Glutamatergic neuron (in vitro differentiated cells): ENCODE results near the gene MEIS3. TPM values are rescaled to one million over a fixed set of nuclear protein-coding genes. Genes with fewer than 3 reads are reported as not detected.

Source experiments
- DNase-seq: peaks from one replicate; pipeline ENCODE4 v3.0.0; 2022
- H3K27ac Mint-ChIP-seq: one replicate; pipeline ENCODE4 v1.8.0; 2020; ENCODE audit warnings: mild to moderate bottlenecking, mixed read lengths, inconsistent platforms; ENCODE audit not compliant: unreplicated experiment
- H3K27me3 Mint-ChIP-seq: one replicate; pipeline ENCODE4 v1.8.0; 2020; ENCODE audit warnings: mild to moderate bottlenecking, moderate library complexity, mixed read lengths, inconsistent platforms; ENCODE audit not compliant: unreplicated experiment
- H3K36me3 Mint-ChIP-seq: one replicate; pipeline ENCODE4 v1.8.0; 2020; ENCODE audit warnings: mild to moderate bottlenecking, mixed read lengths, inconsistent platforms; ENCODE audit not compliant: unreplicated experiment
- H3K4me1 Mint-ChIP-seq: one replicate; pipeline ENCODE4 v1.8.0; 2020; ENCODE audit warnings: mild to moderate bottlenecking, low read depth, mixed read lengths, inconsistent platforms; ENCODE audit not compliant: unreplicated experiment
- H3K4me3 Mint-ChIP-seq: one replicate; pipeline ENCODE4 v1.8.0; 2020; ENCODE audit warnings: mild to moderate bottlenecking, mixed read lengths, inconsistent platforms; ENCODE audit not compliant: unreplicated experiment
- H3K9me3 Mint-ChIP-seq: one replicate; pipeline ENCODE4 v1.8.0; 2020; ENCODE audit warnings: mild to moderate bottlenecking, moderate library complexity, mixed read lengths, inconsistent platforms; ENCODE audit not compliant: unreplicated experiment
- total RNA-seq: library from RNA; stranded (reverse); fragmentation: NEBNext Ultra II Directional; extraction: Animal tissue kit (Norgen Biotek cat#: 25700); gene quantifications from one replicate; pipeline ENCODE4 v1.2.1, GENCODE V29; 2021; ENCODE audit not compliant: unreplicated experiment
- TF ChIP-seq, protein P1 (sequence below): fragments of 200-600 bp; sonication (generic); IDR thresholded peaks from one replicate; pipeline ENCODE4 v1.5.0; 2021; ENCODE audit not compliant: partially characterized antibody, unreplicated experiment

The MEIS3 gene
- total RNA-seq, 1 donor from 2014 or later: 255 TPM

DNA sequence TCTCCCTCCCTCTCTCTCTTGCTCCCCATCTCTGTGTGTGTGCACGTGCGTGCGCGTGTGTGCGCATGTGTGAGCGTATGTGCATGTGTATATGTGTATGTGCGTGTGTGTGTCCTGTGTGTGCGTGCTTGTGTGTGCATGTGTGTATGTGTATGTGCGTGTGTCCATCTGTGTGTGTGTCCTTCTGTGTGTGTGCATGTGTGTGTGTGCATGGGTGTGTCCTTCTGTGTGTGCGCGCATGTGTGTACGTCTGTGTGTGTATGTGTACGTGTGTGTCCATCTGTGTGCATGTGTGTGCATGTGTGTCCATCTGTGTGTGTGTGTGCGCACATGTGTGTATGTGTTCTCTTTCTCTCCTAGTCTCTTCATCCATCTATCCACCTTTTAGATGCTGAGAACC lies 40.1 kb upstream of the MEIS3 start:
- no peak for DNase-seq
- Mint-ChIP-seq H3K36me3 (peaks cover 18% of the 10 kb centered on the region), H3K27me3 (peaks cover 4% of the 10 kb centered on the region), H3K27ac (no peak overlapping the region), H3K9me3 (peaks cover 5% of the 10 kb centered on the region), H3K4me3 (no peak overlapping the region), H3K4me1 (peaks cover 1% of the 10 kb centered on the region)
- TF ChIP-seq, protein P1, sequence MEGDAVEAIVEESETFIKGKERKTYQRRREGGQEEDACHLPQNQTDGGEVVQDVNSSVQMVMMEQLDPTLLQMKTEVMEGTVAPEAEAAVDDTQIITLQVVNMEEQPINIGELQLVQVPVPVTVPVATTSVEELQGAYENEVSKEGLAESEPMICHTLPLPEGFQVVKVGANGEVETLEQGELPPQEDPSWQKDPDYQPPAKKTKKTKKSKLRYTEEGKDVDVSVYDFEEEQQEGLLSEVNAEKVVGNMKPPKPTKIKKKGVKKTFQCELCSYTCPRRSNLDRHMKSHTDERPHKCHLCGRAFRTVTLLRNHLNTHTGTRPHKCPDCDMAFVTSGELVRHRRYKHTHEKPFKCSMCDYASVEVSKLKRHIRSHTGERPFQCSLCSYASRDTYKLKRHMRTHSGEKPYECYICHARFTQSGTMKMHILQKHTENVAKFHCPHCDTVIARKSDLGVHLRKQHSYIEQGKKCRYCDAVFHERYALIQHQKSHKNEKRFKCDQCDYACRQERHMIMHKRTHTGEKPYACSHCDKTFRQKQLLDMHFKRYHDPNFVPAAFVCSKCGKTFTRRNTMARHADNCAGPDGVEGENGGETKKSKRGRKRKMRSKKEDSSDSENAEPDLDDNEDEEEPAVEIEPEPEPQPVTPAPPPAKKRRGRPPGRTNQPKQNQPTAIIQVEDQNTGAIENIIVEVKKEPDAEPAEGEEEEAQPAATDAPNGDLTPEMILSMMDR: no peak

DNA sequence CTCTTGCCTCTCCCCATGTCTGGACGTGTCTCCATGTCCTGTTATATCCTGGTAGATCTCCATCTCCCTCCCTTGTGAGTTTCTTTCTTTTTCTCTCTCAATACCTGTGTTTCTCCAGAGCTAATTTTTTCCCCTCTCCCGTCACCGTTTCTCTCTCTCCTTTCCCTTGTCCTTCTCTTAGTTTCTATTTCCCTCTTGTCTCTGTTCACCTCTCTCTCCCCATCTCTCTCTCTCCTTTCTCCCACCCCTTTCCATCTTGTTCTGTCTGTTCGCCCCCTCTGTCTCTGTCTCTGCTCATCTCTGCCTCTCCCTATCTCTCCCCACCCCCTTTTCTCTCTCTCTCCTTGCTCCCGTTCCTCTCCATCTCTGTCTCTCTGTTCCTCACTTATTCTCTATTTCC lies 39.3 kb upstream of the MEIS3 start:
- Mint-ChIP-seq H3K36me3 (peaks cover 18% of the 10 kb centered on the region), H3K4me1 (no peaks in the 10 kb centered on the region), H3K27ac (no peak overlapping the region), H3K9me3 (peaks cover 8% of the 10 kb centered on the region), H3K27me3 (peaks cover 3% of the 10 kb centered on the region), H3K4me3 (no peak overlapping the region)
- TF ChIP-seq, protein P1: no peak
- no peak for DNase-seq

DNA sequence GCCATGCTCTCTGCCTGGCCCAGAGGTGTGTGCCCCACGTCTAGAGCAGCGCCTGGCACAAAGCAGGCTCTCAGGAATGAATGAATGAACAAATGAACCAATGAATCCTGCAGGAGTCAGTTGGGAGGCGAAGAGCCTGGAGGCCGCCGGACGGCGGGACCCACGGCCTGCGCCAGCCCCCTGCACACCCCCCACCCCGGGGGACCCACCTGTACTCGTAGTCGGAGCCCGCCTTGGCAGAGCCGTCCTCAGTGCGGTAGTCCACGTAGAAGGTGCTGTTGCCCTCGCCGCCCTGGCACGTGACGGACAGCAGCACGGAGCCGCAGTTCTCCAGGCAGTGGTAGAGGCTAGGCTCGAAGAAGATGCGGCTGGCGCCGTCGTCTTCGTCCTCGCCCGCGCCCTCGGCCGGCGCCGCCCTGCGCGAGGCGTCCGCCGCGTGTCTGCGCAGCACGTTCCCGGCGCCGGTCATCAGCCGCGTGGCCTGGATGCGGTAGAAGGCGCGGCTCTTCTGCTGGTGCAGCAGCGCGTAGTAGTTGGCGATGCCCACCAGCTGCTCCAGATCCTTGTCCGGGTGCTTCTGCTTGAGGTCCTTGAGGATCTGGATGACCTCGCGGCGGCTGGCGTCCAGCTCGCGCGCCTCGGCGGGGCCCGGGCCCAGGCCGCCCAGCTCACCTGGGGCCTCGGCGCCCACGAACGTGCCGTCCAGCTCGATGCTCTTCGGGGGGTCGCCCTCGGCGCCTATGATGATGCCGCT lies 37.6 kb upstream of the MEIS3 start:
- H3K4me3 Mint-ChIP-seq: no peak overlapping the region
- peaks cover 18% of the 10 kb centered on the region for H3K36me3 Mint-ChIP-seq
- peaks cover 8% of the 10 kb centered on the region for H3K9me3 Mint-ChIP-seq
- no peak overlapping the region for H3K27ac Mint-ChIP-seq
- no peaks in the 10 kb centered on the region for H3K4me1 Mint-ChIP-seq
- H3K27me3 Mint-ChIP-seq: peaks cover 3% of the 10 kb centered on the region
- TF ChIP-seq, protein P1: no peak
- DNase-seq: no peak

DNA sequence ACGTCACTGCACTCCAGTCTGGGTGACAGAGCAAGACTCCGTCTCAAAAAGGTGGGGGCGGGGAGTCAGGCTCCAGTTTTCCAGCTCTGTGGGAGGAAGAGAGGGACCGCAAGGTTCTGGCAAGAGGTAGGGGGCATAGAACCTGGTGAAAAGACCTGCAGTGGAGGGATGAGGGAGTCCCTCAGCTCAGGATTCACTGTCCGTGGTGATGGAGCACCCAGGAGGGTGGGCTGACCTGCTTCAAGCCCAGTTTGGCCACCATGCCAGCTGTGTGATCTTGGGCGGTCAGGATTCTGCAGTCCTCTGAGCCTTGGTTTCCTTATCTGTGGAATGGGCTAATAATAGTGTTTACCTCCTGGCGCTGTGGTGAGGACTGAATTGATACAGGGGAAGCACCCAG lies 31.2 kb upstream of the MEIS3 start:
- Mint-ChIP-seq H3K27me3 (peaks cover 17% of the 10 kb centered on the region), H3K9me3 (peaks cover 11% of the 10 kb centered on the region), H3K4me1 (peaks cover 13% of the 10 kb centered on the region), H3K27ac (no peak overlapping the region), H3K36me3 (peaks cover 8% of the 10 kb centered on the region), H3K4me3 (no peak overlapping the region)
- TF ChIP-seq, protein P1: no peak
- no peak for DNase-seq

DNA sequence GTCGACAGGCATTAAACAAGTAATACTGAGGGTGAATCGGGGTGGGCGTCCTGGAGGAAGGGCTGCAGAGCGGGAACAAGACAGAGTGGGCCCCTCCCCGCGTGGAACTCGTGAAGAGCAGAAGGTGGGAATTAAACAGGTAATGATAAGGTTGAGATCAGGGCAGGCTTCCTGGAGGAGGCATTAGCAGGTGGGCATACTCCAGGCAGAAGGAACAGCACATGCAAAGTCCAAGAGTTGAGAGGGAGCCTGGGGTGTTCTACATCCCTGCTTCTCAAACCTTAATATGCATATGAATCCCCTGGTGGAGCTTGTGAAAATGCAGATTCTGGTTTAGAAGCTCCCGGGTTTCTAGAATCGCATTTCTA lies 29.0 kb upstream of the MEIS3 start:
- Mint-ChIP-seq H3K27me3 (peaks cover 22% of the 10 kb centered on the region), H3K4me1 (peaks cover 29% of the 10 kb centered on the region)

More for the DNA sequence above, 29.0 kb upstream of the MEIS3 start:
- DNase-seq: no peak
- H3K36me3 Mint-ChIP-seq: no peaks in the 10 kb centered on the region
- TF ChIP-seq, protein P1: no peak
- no peak overlapping the region for H3K27ac Mint-ChIP-seq
- H3K9me3 Mint-ChIP-seq: peaks cover 9% of the 10 kb centered on the region
- H3K4me3 Mint-ChIP-seq: peak overlapping the region; percentile 41
